D721Med (cell line): ENCODE measurements around the gene EAPP.

Source experiments
- DNase-seq: peaks from one replicate; pipeline ENCODE4 v3.0.0; 2011; ENCODE audit warnings: low spot score; ENCODE audit not compliant: insufficient read length
- FAIRE-seq: peaks from 2 replicates; lab custom pipeline; 2011; peaks lifted over from hg19 to GRCh38; lab: Jason Lieb, UNC
- CTCF ChIP-seq: IDR thresholded peaks from 2 replicates; pipeline ENCODE4 v1.5.1; 2012; ENCODE audit warnings: mild to moderate bottlenecking, control low read depth; ENCODE audit not compliant: insufficient read depth; ENCODE audit errors: missing control alignments

EAPP gene

GRCh38 chr14:34498684-34499412 lies 40.7 kb downstream of the EAPP start:
- TF ChIP-seq CTCF, result peak; percentile 93
- no peak for DNase-seq
- no peak for FAIRE-seq

- no peak for DNase-seq
- FAIRE-seq, result no peak
- no peak for TF ChIP-seq CTCF
Measured at GRCh38 chr14:34496679-34497513, 42.6 kb downstream of the EAPP start.

- DNase-seq, result no peak
- FAIRE-seq, result no peak
- TF ChIP-seq CTCF, result no peak
Measured at GRCh38 chr14:34496007-34496678, 43.4 kb downstream of the EAPP start.

GRCh38 chr14:34489324-34489723 lies 50.2 kb downstream of the EAPP start:
- DNase-seq (no peak), FAIRE-seq (no peak)
- TF ChIP-seq CTCF, result no peak

- TF ChIP-seq CTCF, result no peak
- DNase-seq, result no peak
Measured at GRCh38 chr14:34488528-34488927, 51.0 kb downstream of the EAPP start.

GRCh38 chr14:34484726-34485125 lies 54.8 kb downstream of the EAPP start:
- FAIRE-seq (no peak), DNase-seq (no peak)
- no peak for TF ChIP-seq CTCF

More at GRCh38 chr14:34488528-34488927, 51.0 kb downstream of the EAPP start:
- no peak for FAIRE-seq
